ENCODE data around the gene PIP4K2A.

DNA sequence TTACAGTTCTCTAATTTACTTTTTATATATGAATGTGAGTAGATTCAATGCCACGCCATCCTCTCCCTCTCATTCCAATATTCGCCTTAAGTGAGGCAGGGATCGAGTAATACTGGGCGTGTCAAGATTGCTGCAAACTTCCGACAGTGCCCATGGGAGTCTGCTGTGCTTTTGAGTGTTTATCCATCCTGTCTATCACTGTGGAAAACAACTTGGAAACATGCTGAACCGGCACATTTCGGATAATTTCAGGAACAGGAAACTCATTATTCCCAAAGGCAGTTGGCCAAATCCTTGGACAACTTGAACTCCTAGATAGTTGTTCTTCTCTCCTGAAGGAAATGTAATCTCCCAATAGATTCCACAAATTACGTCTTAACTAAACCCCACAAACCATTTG lies 28.5 kb downstream of the PIP4K2A start:
- TF ChIP-seq, protein P1, sequence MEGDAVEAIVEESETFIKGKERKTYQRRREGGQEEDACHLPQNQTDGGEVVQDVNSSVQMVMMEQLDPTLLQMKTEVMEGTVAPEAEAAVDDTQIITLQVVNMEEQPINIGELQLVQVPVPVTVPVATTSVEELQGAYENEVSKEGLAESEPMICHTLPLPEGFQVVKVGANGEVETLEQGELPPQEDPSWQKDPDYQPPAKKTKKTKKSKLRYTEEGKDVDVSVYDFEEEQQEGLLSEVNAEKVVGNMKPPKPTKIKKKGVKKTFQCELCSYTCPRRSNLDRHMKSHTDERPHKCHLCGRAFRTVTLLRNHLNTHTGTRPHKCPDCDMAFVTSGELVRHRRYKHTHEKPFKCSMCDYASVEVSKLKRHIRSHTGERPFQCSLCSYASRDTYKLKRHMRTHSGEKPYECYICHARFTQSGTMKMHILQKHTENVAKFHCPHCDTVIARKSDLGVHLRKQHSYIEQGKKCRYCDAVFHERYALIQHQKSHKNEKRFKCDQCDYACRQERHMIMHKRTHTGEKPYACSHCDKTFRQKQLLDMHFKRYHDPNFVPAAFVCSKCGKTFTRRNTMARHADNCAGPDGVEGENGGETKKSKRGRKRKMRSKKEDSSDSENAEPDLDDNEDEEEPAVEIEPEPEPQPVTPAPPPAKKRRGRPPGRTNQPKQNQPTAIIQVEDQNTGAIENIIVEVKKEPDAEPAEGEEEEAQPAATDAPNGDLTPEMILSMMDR (IDR thresholded peaks at IDR 0.05): no peak
- TF ChIP-seq POLR2A (IDR thresholded peaks at IDR 0.05): no peak
